Type B pancreatic cell (in vitro differentiated cells): ENCODE data around the gene NLRP1. TPM values are rescaled to one million over a fixed set of nuclear protein-coding genes. Genes with fewer than 3 reads are reported as not detected.

Experiments used
- DNase-seq: peaks from one replicate; pipeline ENCODE4 v3.0.0; 2021; ENCODE audit warnings: mixed read lengths; ENCODE audit not compliant: unreplicated experiment; ENCODE audit errors: extremely low spot score
- H3K27ac Mint-ChIP-seq: 2 replicates; pipeline ENCODE4 v1.8.0; 2021; ENCODE audit warnings: mild to moderate bottlenecking, mixed read lengths
- H3K27me3 Mint-ChIP-seq: 2 replicates; pipeline ENCODE4 v1.8.0; 2021; ENCODE audit warnings: mixed read lengths
- H3K36me3 Mint-ChIP-seq: 2 replicates; pipeline ENCODE4 v1.8.0; 2021; ENCODE audit warnings: mixed read lengths
- H3K4me1 Mint-ChIP-seq: one replicate; pipeline ENCODE4 v1.8.0; 2021; ENCODE audit warnings: mixed read lengths; ENCODE audit not compliant: unreplicated experiment
- H3K4me3 Mint-ChIP-seq: 2 replicates; pipeline ENCODE4 v1.8.0; 2021; ENCODE audit warnings: mild to moderate bottlenecking, mixed read lengths
- H3K9me3 Mint-ChIP-seq: 2 replicates; pipeline ENCODE4 v1.8.0; 2021; ENCODE audit warnings: mixed read lengths
- total RNA-seq: library from RNA; stranded (reverse); gene quantifications from 2 replicates; pipeline ENCODE4 v1.2.1, GENCODE V29; 2021; ENCODE audit warnings: low replicate concordance
- TF ChIP-seq, protein P1 (sequence below): fragments of 200-600 bp; sonication (generic); conservative IDR thresholded peaks from 2 replicates; pipeline ENCODE4 v1.5.0; 2021; ENCODE audit warnings: antibody characterized with exemption, mild to moderate bottlenecking

NLRP1 gene
- total RNA-seq, 1 donor from 2014 or later = 111 TPM

DNA sequence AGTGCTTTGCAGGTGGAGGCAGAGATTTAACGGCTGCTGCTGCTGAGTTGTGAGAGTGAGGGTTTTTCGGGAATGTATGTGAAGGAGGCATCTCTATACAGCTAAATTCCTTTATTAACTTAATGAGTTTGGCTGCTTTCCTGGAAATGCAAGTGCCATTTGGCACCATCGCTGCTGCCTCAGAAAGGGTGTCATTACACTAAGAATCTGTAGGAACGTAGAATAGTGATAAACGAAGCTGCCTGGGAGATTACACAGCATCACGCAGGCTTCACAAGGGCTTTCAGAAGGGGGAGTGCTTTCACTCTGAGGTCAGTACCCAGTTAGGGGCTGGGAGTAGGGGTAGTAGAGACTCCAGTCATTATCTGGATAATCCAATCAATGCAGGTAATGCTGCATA is 14.1 kb upstream of the NLRP1 start:
- H3K27ac Mint-ChIP-seq = no peak overlapping the region
- no peak overlapping the region for H3K4me3 Mint-ChIP-seq
- no peaks in the 10 kb centered on the region for H3K9me3 Mint-ChIP-seq
- peaks cover 68% of the 10 kb centered on the region for H3K27me3 Mint-ChIP-seq
- DNase-seq = no peak
- H3K4me1 Mint-ChIP-seq = no peaks in the 10 kb centered on the region
- TF ChIP-seq, protein P1, sequence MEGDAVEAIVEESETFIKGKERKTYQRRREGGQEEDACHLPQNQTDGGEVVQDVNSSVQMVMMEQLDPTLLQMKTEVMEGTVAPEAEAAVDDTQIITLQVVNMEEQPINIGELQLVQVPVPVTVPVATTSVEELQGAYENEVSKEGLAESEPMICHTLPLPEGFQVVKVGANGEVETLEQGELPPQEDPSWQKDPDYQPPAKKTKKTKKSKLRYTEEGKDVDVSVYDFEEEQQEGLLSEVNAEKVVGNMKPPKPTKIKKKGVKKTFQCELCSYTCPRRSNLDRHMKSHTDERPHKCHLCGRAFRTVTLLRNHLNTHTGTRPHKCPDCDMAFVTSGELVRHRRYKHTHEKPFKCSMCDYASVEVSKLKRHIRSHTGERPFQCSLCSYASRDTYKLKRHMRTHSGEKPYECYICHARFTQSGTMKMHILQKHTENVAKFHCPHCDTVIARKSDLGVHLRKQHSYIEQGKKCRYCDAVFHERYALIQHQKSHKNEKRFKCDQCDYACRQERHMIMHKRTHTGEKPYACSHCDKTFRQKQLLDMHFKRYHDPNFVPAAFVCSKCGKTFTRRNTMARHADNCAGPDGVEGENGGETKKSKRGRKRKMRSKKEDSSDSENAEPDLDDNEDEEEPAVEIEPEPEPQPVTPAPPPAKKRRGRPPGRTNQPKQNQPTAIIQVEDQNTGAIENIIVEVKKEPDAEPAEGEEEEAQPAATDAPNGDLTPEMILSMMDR = no peak
- H3K36me3 Mint-ChIP-seq = no peaks in the 10 kb centered on the region

DNA sequence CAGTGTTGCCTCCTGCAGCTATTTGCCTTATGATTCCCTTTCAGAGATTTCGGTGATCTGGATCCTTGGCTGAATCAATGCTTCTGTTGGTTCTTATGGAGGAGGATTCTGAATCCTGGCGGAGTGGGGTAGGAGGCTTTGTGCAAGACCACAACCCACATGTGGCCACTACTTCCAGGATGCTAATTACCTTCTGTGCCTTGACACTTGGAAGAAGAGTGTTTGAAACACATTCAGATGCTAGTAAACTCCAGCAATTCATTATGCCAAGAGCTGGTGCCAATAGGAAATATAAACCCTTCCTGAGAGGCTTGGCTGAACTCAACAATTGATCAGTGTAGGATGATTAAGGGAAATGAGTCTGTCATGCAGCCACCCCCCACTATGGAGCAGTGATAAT is 12.1 kb upstream of the NLRP1 start:
- Mint-ChIP-seq H3K4me1 (peaks cover 4% of the 10 kb centered on the region), H3K36me3 (no peaks in the 10 kb centered on the region), H3K9me3 (no peaks in the 10 kb centered on the region), H3K27ac (no peak overlapping the region), H3K4me3 (no peak overlapping the region), H3K27me3 (peaks cover 60% of the 10 kb centered on the region)
- DNase-seq = peak; percentile 18
- TF ChIP-seq, protein P1 = no peak

DNA sequence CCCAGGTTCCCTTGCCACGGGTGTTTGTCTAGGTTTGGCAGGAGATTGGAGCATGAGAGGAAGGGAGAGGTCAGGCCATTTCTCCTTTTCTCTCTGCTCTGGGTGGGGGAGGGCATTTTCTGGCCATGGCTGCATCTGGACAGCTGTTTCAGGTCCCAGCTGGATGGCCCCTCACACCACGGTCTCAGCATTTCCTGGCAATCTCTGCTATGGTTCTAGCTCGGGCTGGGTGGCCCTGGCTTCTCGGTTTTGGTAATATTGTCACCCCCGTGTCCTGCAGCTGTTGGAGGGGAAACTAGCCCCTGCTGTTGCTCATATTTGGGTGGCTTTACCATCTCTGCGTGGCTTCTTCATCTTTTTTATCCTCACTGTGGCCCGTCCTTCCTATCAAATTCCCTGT is 11.5 kb upstream of the NLRP1 start:
- peak; percentile 32 for DNase-seq
- Mint-ChIP-seq H3K36me3 (no peaks in the 10 kb centered on the region), H3K27ac (no peak overlapping the region), H3K27me3 (peaks cover 54% of the 10 kb centered on the region), H3K4me1 (peaks cover 4% of the 10 kb centered on the region), H3K4me3 (no peak overlapping the region), H3K9me3 (no peaks in the 10 kb centered on the region)
- TF ChIP-seq, protein P1 = no peak

DNA sequence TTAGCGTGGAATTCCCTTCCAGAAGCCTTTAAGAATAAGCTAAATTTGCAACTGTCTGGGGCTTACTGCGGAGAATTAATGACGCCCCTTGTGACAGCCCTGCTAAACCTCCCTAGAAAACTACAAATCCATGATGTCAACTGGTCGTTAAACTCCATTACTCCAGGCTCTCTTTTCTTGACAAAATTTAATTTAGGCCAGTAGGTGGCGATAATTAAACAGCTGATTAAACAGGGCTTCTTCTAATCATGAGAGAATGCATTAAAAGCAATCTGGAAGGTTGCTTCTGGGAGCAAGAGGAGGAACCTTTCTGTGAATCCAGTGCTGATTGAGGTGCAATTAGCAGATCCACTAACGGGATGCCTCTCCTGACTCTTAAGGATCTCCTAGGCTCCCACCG is 8.1 kb upstream of the NLRP1 start:
- H3K4me3 Mint-ChIP-seq = no peak overlapping the region
- no peaks in the 10 kb centered on the region for H3K9me3 Mint-ChIP-seq
- TF ChIP-seq, protein P1 = peak; percentile 83
- H3K4me1 Mint-ChIP-seq = peaks cover 6% of the 10 kb centered on the region
- peaks cover 36% of the 10 kb centered on the region for H3K27me3 Mint-ChIP-seq
- H3K27ac Mint-ChIP-seq = no peak overlapping the region
- no peaks in the 10 kb centered on the region for H3K36me3 Mint-ChIP-seq
- no peak for DNase-seq

DNA sequence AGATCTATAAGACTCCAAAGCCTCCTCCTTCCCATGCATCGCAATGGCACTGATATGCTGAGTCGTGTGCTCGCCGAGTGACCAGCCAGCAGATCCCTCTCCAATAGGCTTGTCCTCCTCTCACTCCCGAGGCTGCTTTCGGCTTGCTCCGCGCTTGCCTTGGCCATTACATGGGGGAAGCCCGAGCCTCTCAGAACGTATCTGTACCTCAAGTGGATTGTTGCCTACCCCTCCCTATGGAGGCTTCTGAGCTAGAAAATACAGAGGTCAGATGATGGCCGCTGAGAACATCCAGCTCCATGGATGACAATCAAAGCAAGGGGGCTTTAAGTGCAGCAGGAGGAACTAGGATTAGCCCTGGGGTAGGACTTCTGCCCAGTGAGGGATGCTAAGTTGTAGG is 7.7 kb upstream of the NLRP1 start:
- Mint-ChIP-seq H3K36me3 (no peaks in the 10 kb centered on the region), H3K9me3 (no peaks in the 10 kb centered on the region), H3K27me3 (peaks cover 35% of the 10 kb centered on the region), H3K4me3 (no peak overlapping the region), H3K27ac (no peak overlapping the region), H3K4me1 (peaks cover 9% of the 10 kb centered on the region)
- DNase-seq = peak; percentile 36
- TF ChIP-seq, protein P1 = no peak

DNA sequence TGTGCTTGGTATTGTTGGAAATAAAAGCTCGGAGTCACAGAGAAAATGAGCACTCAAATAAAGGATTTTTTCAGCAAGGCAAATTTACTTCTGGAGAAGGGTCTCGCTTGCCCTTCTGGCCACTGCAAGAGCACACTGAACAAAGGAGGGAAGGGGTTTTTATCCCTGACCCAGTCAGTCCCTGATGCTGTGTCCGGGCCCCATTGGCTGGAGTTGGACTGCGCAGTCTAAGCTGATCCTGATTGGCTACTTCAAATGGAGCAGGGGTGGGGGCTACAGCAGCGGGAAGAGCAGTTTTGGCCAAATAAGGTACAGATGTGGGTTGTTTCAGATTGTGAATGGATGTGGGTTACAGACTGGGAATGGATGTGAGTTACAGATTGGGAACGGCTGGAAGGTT is 4.3 kb upstream of the NLRP1 start:
- H3K27ac Mint-ChIP-seq = no peak overlapping the region
- no peaks in the 10 kb centered on the region for H3K36me3 Mint-ChIP-seq
- peaks cover 9% of the 10 kb centered on the region for H3K27me3 Mint-ChIP-seq
- H3K9me3 Mint-ChIP-seq = no peaks in the 10 kb centered on the region
- DNase-seq = no peak
- TF ChIP-seq, protein P1 = no peak
- peaks cover 16% of the 10 kb centered on the region for H3K4me1 Mint-ChIP-seq
- no peak overlapping the region for H3K4me3 Mint-ChIP-seq
